Fibroblast of the aortic adventitia (primary cell): Measurements from ENCODE around the gene RPRD1A. TPM values are rescaled to one million over a fixed set of nuclear protein-coding genes. Genes with fewer than 3 reads are reported as not detected.
"Not testable (repeated sequence)": the region's sequence is repeated elsewhere in the genome, so short reads cannot be mapped to it uniquely, and the experiment has no call there.

ENCODE experiments used
- DNase-seq: peaks from one replicate; pipeline ENCODE4 v3.0.0-alpha.2; 2010; ENCODE audit warnings: low read depth
- H3K4me3 ChIP-seq: 2 replicates; pipeline ENCODE4 v1.5.1; 2011; ENCODE audit warnings: low read depth, mild to moderate bottlenecking, control low read depth, low read length, moderate library complexity
- CTCF ChIP-seq: IDR thresholded peaks from 2 replicates; pipeline ENCODE4 v1.5.1; 2011; ENCODE audit warnings: mild to moderate bottlenecking, low read length, control low read depth, inconsistent platforms; ENCODE audit not compliant: insufficient read depth
- total RNA-seq: library from RNA; depleted of rRNA; stranded (reverse); fragments of >200 nt; gene quantifications from 2 replicates; pipeline ENCODE4 v1.2.3, GENCODE V29; 2012; ENCODE audit warnings: low replicate concordance

RPRD1A gene
- total RNA-seq, 1 donor: 47.4 TPM

GRCh38 chr18:36094431-36094830, 27.1 kb upstream of the RPRD1A start:
- H3K4me3 ChIP-seq: no peak overlapping the region
- DNase-seq: no peak
- no peak for TF ChIP-seq CTCF

DNA sequence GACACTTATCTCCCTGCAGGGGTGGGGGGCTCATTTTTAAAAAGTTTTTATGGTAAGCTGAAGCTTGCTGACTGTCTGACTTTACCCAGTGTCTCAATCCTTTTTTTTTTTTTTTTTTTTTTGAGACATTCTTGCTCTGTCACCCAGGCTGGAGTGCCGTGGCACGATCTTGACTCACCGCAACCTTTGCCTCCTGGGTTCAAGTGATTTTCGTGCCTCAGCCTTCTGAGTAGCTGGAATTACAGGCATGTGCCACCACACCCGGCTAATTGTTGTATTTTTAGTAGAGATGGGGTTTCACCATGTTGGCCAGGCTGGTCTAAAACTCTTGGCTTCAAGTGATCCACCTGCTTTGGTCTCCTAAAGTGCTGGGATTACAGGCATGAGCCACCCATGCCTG, 24.8 kb upstream of the RPRD1A start:
- DNase-seq: not testable (repeated sequence)

GRCh38 chr18:36089001-36089400, 21.6 kb upstream of the RPRD1A start:
- no peak for DNase-seq
- TF ChIP-seq CTCF: no peak
- H3K4me3 ChIP-seq: no peak overlapping the region

More for the DNA sequence above, 24.8 kb upstream of the RPRD1A start:
- not testable (repeated sequence) for H3K4me3 ChIP-seq

- DNase-seq: no peak
- no peak for TF ChIP-seq CTCF
- no peak overlapping the region for H3K4me3 ChIP-seq
These were observed 20.9 kb upstream of the RPRD1A start for GRCh38 chr18:36088256-36088655.

DNA sequence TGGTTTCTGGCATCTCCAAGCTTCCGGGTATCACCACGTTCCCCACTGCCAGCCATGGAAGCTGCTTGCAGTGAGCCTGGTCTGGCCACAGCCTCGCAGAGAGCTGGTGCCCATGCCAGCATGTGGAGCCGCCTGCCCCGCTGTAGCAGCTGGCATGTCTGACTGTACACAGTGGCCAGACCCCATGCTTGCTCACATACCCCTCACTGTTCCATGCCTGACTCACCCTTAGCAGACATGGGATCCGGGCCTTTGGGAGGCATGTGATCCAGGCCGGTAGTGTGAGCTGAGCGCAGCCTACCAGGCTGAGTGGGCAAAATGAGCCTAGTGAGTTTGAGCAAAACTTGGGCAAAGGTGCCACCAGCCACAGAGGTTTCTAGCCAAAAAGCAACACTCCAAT, 18.8 kb upstream of the RPRD1A start:
- no peak overlapping the region for H3K4me3 ChIP-seq
- no peak for DNase-seq
- TF ChIP-seq CTCF: no peak

GRCh38 chr18:36085195-36085594, 17.8 kb upstream of the RPRD1A start:
- no peak overlapping the region for H3K4me3 ChIP-seq
- TF ChIP-seq CTCF: no peak
- DNase-seq: no peak

DNA sequence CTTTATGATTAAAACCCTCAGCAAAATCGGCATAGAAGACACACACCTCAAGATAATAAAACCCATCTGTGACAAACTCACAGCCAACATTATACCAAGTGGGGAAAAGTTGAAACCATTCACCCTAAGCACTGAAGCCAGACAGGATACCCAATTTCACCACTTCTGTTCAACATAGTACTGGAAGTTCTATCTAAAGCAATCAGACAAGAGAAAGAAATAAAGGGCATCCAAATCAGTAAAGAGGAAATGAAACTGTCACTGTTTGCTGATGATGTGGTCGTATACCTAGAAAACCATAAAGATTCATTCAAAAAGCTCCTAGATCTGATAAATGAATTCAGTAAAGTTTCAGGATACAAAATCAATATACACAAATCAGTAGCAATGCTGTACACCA, 16.4 kb upstream of the RPRD1A start:
- DNase-seq: no peak
- no peak for TF ChIP-seq CTCF
- no peak overlapping the region for H3K4me3 ChIP-seq

GRCh38 chr18:36081118-36081517, 13.8 kb upstream of the RPRD1A start:
- H3K4me3 ChIP-seq, DNase-seq: not testable (repeated sequence)
